ENCODE results near the gene C10orf67.
A peak's percentile ranks its signal among the peaks of the same experiment; 100 is the strongest.

Gene C10orf67

GRCh38 chr10:23158370-23158769 is 186.2 kb downstream of the C10orf67 start:
- peak; percentile 40 for DNase-seq

DNA sequence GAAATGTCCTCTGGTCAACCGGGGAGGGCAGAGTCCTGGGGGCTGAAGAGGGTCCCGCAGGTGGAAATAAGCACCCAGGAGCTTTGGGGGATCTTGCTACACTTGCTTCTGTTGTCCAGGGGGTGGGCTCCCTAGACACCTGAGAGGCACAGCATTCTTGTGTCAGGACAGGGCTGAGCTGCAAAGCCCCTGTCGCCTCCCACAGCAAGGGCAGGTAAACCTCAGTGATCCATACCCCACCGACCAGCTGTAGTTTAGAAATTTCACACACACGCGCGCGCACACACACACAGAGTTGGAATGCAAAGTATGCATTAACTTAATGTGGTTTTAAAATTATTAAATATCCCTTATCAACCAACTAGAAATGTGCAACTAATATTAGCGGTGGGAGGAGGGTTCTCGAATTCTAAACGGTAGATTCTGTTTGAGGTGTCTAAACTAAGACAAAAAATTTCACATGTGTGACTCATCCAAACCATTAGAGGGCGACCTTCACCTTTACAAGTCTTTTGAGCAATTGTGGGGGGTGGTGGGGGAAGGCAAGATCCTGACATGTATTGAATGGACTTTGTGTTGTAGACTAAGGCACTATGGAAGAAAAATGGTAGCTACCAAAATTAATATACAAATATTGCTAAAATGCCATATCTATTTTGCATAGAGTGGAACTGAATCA is 186.8 kb downstream of the C10orf67 start:
- no peak for DNase-seq

- no peak for DNase-seq
Measured at GRCh38 chr10:23157239-23157681, 187.3 kb downstream of the C10orf67 start.

GRCh38 chr10:23156447-23157150 is 188.0 kb downstream of the C10orf67 start:
- no peak for DNase-seq

DNA sequence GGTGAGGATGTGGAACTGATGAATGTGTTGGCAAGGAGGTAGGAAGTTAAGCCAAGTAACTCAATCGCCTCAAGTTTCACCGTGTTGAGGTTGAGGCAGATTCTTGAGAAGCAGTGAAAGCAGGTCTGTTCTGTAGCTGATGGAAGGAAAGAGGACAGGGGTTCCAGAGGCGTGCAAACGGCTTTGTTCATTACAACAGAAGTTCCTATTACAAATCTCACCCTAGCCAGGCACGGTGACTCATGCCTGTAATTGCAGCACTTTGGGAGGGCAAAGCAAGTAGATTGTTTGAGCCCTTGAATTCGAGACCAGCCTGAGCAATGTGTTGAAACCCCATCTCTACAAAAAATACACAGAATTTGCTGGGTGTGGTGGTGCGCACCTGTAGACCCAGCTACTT is 189.4 kb downstream of the C10orf67 start:
- no peak for DNase-seq

Data from CD4-positive, alpha-beta T cell treated with Interleukin-12 subunit alpha and Interleukin-12 subunit beta, for 1 hour (primary cell).